Thoracic aorta (tissue), 2 donors: ENCODE data around the gene TTLL5. TPM values are rescaled to one million over a fixed set of nuclear protein-coding genes. Genes with fewer than 3 reads are reported as not detected.

Source experiments
- ATAC-seq: fragments of 150-250 bp; one replicate; pipeline ENCODE4 v1.8.0; 2017; ENCODE audit warnings: low read depth; ENCODE audit not compliant: insufficient number of reproducible peaks, low FRiP score
- DNase-seq: peaks from one replicate; pipeline ENCODE4 v3.0.0-alpha.2; 2020; ENCODE audit warnings: low spot score
- H3K27ac ChIP-seq, 2 donors: fragments of 200-600 bp; sonication (generic); 1 replicate in 1 of 2; 2 replicates in 1 of 2; pipeline ENCODE4 v1.5.1; 2016; ENCODE audit warnings: mild to moderate bottlenecking in 2 of 2, moderate library complexity in 2 of 2
- H3K27me3 ChIP-seq: fragments of 200-600 bp; sonication (generic); replicated peaks from 2 replicates; pipeline ENCODE4 v1.6.0; 2016; ENCODE audit warnings: mild to moderate bottlenecking; ENCODE audit not compliant: insufficient read depth
- H3K36me3 ChIP-seq: fragments of 200-600 bp; sonication (generic); one replicate; pipeline ENCODE4 v1.5.1; 2016
- H3K4me1 ChIP-seq, 2 donors: fragments of 200-600 bp; sonication (generic); 1 replicate in 1 of 2; 2 replicates in 1 of 2; pipeline versions ENCODE4 v1.5.1 to v1.6.0; 2016; ENCODE audit warnings: low read depth in 2 of 2, mild to moderate bottlenecking in 1 of 2; ENCODE audit not compliant: control insufficient read depth in 1 of 2
- H3K4me3 ChIP-seq: fragments of 200-600 bp; sonication (generic); 2 replicates; pipeline ENCODE4 v1.5.1; 2016; ENCODE audit warnings: mild to moderate bottlenecking
- H3K9me3 ChIP-seq: fragments of 200-600 bp; sonication (generic); 2 replicates; pipeline ENCODE4 v1.5.1; 2016
- total RNA-seq, 2 donors: library from RNA; depleted of rRNA; stranded (reverse); fragments of >200 nt; gene quantifications; one replicate each; pipeline versions ENCODE4 v1.1.0 to v1.2.3, GENCODE V29; 2016
- TF ChIP-seq, protein P1 (sequence below): fragments of 200-600 bp; sonication (generic); IDR thresholded peaks from one replicate; pipeline ENCODE4 v1.5.1; 2019; ENCODE audit warnings: antibody characterized with exemption

Gene TTLL5
- total RNA-seq, 2 donors from 2014 or later, result 34.7 to 47.9 TPM

DNA sequence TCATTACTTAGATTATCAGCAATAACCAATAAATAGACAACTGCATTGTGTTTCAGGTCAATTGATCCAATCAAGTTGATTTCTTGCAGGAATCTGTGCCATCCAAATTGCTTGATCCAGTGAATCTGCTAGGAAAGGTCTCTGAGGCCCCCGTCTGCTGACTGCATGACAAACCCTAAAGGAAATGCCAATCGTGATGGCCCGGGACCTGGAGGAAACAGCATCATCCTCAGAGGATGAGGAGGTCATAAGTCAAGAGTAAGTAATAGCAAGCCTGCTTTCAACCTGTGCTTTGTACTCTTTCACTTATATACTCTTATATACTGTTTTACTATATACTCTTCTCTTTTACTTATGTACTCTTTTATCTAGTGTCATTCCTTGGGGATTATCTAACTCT is 1.9 kb downstream of the TTLL5 start:
- Histone ChIP-seq H3K9me3 (no peaks in the 10 kb centered on the region), H3K27ac (no peak overlapping the region), H3K36me3 (no peaks in the 10 kb centered on the region), H3K27me3 (no peaks in the 10 kb centered on the region), H3K4me3 (no peak overlapping the region), H3K4me1 (peaks cover 4 to 25% of the 10 kb centered on the region in 2 donors)
- TF ChIP-seq, protein P1, sequence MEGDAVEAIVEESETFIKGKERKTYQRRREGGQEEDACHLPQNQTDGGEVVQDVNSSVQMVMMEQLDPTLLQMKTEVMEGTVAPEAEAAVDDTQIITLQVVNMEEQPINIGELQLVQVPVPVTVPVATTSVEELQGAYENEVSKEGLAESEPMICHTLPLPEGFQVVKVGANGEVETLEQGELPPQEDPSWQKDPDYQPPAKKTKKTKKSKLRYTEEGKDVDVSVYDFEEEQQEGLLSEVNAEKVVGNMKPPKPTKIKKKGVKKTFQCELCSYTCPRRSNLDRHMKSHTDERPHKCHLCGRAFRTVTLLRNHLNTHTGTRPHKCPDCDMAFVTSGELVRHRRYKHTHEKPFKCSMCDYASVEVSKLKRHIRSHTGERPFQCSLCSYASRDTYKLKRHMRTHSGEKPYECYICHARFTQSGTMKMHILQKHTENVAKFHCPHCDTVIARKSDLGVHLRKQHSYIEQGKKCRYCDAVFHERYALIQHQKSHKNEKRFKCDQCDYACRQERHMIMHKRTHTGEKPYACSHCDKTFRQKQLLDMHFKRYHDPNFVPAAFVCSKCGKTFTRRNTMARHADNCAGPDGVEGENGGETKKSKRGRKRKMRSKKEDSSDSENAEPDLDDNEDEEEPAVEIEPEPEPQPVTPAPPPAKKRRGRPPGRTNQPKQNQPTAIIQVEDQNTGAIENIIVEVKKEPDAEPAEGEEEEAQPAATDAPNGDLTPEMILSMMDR, result no peak
- no peak for DNase-seq
- ATAC-seq, result no peak

DNA sequence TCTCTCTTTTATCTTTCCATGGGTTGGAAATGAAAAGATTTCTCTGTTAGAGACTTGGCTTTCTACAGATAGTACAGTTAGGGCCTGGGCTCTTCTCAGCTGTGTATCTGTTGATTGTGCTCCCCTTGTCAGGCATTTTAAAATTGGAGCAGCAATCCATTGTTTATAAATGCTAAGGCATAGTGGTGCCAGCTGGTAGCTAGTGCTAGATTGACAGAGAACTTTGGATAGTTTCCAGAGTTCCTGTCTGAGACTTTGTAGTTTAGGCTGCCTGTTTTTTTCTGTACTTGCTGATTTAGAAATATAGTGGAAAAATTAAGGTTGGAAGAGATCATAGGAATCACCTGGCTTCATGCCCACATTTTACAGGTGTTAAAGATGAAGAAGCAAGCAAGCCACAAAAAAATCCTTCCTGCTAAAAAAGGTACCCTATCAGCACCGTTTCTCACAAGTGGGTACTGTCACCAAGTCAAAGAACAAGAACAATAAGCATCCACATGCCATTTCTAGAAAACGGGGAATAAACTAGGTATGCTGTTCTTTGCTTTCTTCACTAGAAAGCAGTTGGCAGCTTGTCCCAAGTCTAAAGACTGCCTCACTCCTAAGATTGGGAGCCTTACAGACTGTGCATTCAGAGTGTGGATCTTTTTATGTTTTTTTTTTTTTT is 6.2 kb downstream of the TTLL5 start:
- no peaks in the 10 kb centered on the region for H3K27me3 ChIP-seq
- TF ChIP-seq, protein P1, result no peak
- no peaks in the 10 kb centered on the region for H3K9me3 ChIP-seq
- no peak for ATAC-seq
- no peaks in the 10 kb centered on the region for H3K36me3 ChIP-seq
- no peak overlapping the region for H3K27ac ChIP-seq
- no peak for DNase-seq
- H3K4me3 ChIP-seq, result no peak overlapping the region
- peaks cover 0 to 7% of the 10 kb centered on the region in 2 donors for H3K4me1 ChIP-seq

DNA sequence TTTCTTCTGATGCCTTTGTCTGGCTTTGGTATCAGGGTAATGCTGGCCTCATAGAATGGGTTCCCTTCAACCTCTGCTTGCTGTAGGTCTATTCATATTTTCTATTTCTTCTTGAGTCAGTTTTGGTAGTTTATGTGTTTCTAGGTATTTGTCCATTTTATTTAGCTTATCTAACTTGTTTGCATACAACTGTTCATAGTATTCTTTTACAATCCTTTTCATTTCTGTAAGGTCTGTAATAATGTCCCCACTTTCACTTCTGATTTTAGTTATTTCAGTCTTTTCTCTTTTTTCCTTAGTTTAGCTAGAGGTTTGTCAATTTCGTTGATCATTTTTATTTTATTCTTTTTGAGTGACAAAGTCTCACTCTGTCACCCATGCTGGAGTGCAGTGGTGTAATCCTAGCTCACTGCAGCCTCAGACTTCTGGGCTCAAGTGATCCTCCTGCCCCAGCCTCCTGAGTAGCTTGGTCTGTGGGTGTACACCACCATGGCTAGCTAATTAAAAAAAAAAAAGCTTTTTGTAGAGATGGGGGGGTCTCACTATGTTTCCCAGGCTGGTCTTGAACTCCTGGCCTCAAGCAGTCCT is 11.7 kb downstream of the TTLL5 start:
- Histone ChIP-seq H3K4me3 (no peak overlapping the region), H3K4me1 (no peaks in the 10 kb centered on the region), H3K9me3 (no peaks in the 10 kb centered on the region), H3K27ac (no peak overlapping the region), H3K27me3 (no peaks in the 10 kb centered on the region), H3K36me3 (no peaks in the 10 kb centered on the region)
- DNase-seq, result no peak
- TF ChIP-seq, protein P1, result no peak
- no peak for ATAC-seq

DNA sequence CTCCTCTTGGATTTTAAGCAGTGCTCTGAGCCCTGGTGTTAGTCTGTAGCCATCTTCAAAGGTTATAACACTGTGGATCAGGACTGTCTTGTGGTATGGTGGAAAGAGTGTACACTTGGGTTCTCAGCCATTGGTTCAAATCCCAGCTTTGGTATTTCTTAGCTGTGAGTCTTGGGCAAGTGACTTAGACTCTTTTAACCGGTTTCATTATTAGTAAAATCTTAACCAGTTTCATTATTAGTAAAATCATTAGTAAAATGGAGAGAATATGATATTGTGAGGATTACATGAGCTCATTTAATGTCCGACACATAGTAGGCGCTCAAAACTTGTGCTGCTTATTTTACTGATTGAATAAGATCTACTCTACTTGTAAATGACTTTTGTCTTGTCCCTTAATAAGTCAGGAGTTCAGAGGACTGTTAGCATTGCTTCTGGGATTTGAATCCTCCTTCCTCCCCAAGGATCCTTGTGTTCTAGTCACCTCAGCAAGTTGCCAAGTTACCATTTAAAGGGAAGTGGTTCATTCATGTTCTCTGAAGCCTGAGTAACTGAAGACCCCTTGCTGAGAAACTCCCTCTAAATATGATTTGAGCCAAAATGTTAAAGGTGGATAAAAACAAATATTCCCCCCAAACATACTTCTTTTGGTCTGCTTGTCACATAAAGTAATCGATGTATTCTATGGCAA is 12.4 kb downstream of the TTLL5 start:
- H3K4me1 ChIP-seq, result no peaks in the 10 kb centered on the region
- no peak for DNase-seq
- no peak overlapping the region for H3K27ac ChIP-seq
- no peaks in the 10 kb centered on the region for H3K9me3 ChIP-seq
- no peaks in the 10 kb centered on the region for H3K36me3 ChIP-seq
- ATAC-seq, result no peak
- H3K4me3 ChIP-seq, result no peak overlapping the region
- H3K27me3 ChIP-seq, result no peaks in the 10 kb centered on the region
- TF ChIP-seq, protein P1, result no peak

DNA sequence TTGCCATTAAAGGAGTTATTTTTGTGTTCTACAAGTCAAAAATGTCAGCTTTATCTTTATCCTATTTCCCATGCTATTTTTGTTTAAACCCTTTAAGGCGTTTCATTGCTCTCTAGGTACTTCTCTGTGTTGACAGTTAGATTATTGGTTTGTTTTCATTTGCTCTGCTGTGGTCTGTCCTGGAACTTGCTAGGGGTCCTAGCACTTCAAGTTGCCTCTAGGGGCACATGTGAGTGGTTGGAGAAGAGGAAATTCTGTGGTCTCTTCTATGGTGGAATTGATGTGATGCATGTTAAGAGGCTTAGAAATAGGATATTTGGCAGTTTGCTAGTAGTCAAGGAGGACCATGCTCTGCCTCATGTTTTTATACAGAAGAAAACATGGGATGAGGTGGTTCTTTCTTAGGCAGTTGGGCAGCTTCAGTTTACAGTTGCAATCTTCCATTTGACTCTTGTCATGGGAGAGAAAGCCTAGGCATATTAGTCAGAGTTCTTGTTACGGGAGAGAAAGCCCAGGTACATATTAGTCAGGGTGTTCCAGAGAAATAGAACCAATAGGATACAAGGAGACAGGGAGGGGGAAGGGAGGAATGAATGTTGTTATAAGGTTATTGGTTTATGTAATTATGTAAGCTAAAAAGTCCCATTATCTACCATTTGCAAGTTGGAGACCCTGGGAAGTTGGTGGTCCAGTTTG is 14.4 kb downstream of the TTLL5 start:
- Histone ChIP-seq H3K27ac (no peak overlapping the region), H3K27me3 (no peaks in the 10 kb centered on the region), H3K4me1 (no peaks in the 10 kb centered on the region), H3K9me3 (no peaks in the 10 kb centered on the region), H3K36me3 (no peaks in the 10 kb centered on the region), H3K4me3 (no peak overlapping the region)
- DNase-seq (no peak), ATAC-seq (no peak)
- TF ChIP-seq, protein P1, result no peak
